NCI-H226 (cell line): ENCODE data around the gene VAV2.
"Not testable (repeated sequence)": the region's sequence is repeated elsewhere in the genome, so short reads cannot be mapped to it uniquely, and the experiment has no call there.

ENCODE experiments used
- DNase-seq: peaks from one replicate; pipeline ENCODE4 v3.0.0-alpha.2; 2015

The VAV2 gene

GRCh38 chr9:133995012-133995896 is 3.1 kb upstream of the VAV2 start:
- DNase-seq, result peak; percentile 29

GRCh38 chr9:133994353-133995011 is 2.4 kb upstream of the VAV2 start:
- DNase-seq, result peak; percentile 43

GRCh38 chr9:133993635-133994253 is 1.6 kb upstream of the VAV2 start:
- DNase-seq, result no peak

- DNase-seq, result peak; percentile 76
These were observed 883 bp upstream of the VAV2 start for GRCh38 chr9:133992780-133993634.

- no peak for DNase-seq
These were observed 756 bp downstream of the VAV2 start for GRCh38 chr9:133991214-133991921.

- DNase-seq, result peak; percentile 62
These were observed 1.5 kb downstream of the VAV2 start for GRCh38 chr9:133990366-133991213.

GRCh38 chr9:133989625-133990365 is 2.3 kb downstream of the VAV2 start:
- no peak for DNase-seq

- DNase-seq, result not testable (repeated sequence)
These were observed 3.4 kb downstream of the VAV2 start for GRCh38 chr9:133988771-133989170.

- DNase-seq, result no peak
These were observed 4.0 kb downstream of the VAV2 start for GRCh38 chr9:133987946-133988665.

- no peak for DNase-seq
These were observed 4.7 kb downstream of the VAV2 start for GRCh38 chr9:133987446-133987788.

GRCh38 chr9:133986774-133987445 is 5.2 kb downstream of the VAV2 start:
- no peak for DNase-seq

- DNase-seq, result no peak
These were observed 6.1 kb downstream of the VAV2 start for GRCh38 chr9:133986061-133986460.

- no peak for DNase-seq
These were observed 9.0 kb downstream of the VAV2 start for GRCh38 chr9:133982971-133983720.

GRCh38 chr9:133981958-133982681 is 10.0 kb downstream of the VAV2 start:
- DNase-seq, result no peak

- DNase-seq, result no peak
These were observed 10.6 kb downstream of the VAV2 start for GRCh38 chr9:133981589-133981957.

GRCh38 chr9:133980864-133981588 is 11.1 kb downstream of the VAV2 start:
- no peak for DNase-seq
